Suppressor macrophage treated with lipopolysaccharide for 4 hours (primary cell): Measurements from ENCODE around the gene CTRB2.
A peak's percentile ranks its signal among the peaks of the same experiment; 100 is the strongest.
"Not testable (repeated sequence)": the region's sequence is repeated elsewhere in the genome, so short reads cannot be mapped to it uniquely, and the experiment has no call there.

Source experiments
- DNase-seq: peaks from one replicate; pipeline ENCODE4 v3.0.0-alpha.2; 2020

Gene CTRB2

GRCh38 chr16:75225678-75226515 is 18.9 kb upstream of the CTRB2 start:
- no peak for DNase-seq

GRCh38 chr16:75225092-75225491 is 18.1 kb upstream of the CTRB2 start:
- no peak for DNase-seq

- DNase-seq: no peak
Measured at GRCh38 chr16:75224306-75225082, 17.5 kb upstream of the CTRB2 start.

- not testable (repeated sequence) for DNase-seq
Measured at GRCh38 chr16:75223129-75223528, 16.2 kb upstream of the CTRB2 start.

- DNase-seq: peak; percentile 33
Measured at GRCh38 chr16:75222271-75222783, 15.4 kb upstream of the CTRB2 start.

- peak; percentile 28 for DNase-seq
Measured at GRCh38 chr16:75219838-75220237, 12.9 kb upstream of the CTRB2 start.

GRCh38 chr16:75219088-75219487 is 12.1 kb upstream of the CTRB2 start:
- no peak for DNase-seq

- peak; percentile 19 for DNase-seq
Measured at GRCh38 chr16:75218256-75219076, 11.5 kb upstream of the CTRB2 start, which contains the start of gene CTRB1. Gene CTRB1 (plus strand): TSS chr16:75218988. CDS start chr16:75219008, 20 bp downstream.

- DNase-seq: no peak
Measured at GRCh38 chr16:75217389-75217851, 10.5 kb upstream of the CTRB2 start.

GRCh38 chr16:75216576-75216975 is 9.6 kb upstream of the CTRB2 start:
- DNase-seq: no peak

GRCh38 chr16:75216127-75216526 is 9.2 kb upstream of the CTRB2 start:
- no peak for DNase-seq

- DNase-seq: not testable (repeated sequence)
Measured at GRCh38 chr16:75211286-75211685, 4.3 kb upstream of the CTRB2 start.

- no peak for DNase-seq
Measured at GRCh38 chr16:75209944-75210343, 3.0 kb upstream of the CTRB2 start.

- DNase-seq: not testable (repeated sequence)
Measured at GRCh38 chr16:75209514-75209913, 2.6 kb upstream of the CTRB2 start.

- no peak for DNase-seq
Measured at GRCh38 chr16:75208861-75209505, 2.0 kb upstream of the CTRB2 start.

- no peak for DNase-seq
Measured at GRCh38 chr16:75208242-75208825, 1.4 kb upstream of the CTRB2 start.

- no peak for DNase-seq
Measured at GRCh38 chr16:75207831-75208230, 870 bp upstream of the CTRB2 start.

- DNase-seq: not testable (repeated sequence)
Measured at GRCh38 chr16:75205961-75206748, 806 bp downstream of the CTRB2 start.

- DNase-seq: not testable (repeated sequence)
Measured at GRCh38 chr16:75205438-75205837, 1.5 kb downstream of the CTRB2 start.

GRCh38 chr16:75204905-75205304 is 2.1 kb downstream of the CTRB2 start:
- not testable (repeated sequence) for DNase-seq

GRCh38 chr16:75204410-75204758 is 2.6 kb downstream of the CTRB2 start:
- no peak for DNase-seq
